GM12878 (cell line): Measurements from ENCODE around the gene MYMX. TPM values are rescaled to one million over a fixed set of nuclear protein-coding genes. Genes with fewer than 3 reads are reported as not detected.

Experiments
- BACH1 ChIP-seq: fragments of 450-650 bp; IDR thresholded peaks from 2 replicates; pipeline ENCODE4 v1.6.1; 2017; ENCODE audit warnings: mild to moderate bottlenecking, borderline replicate concordance
- EZH2 ChIP-seq: IDR thresholded peaks from 2 replicates; pipeline ENCODE4 v1.6.1; 2012; ENCODE audit warnings: low read depth, mild to moderate bottlenecking, control low read depth, inconsistent platforms, low read length, borderline replicate concordance; ENCODE audit not compliant: control insufficient read depth
- HDAC6 ChIP-seq: fragments of 200-600 bp; sonication (generic); IDR thresholded peaks from one replicate; pipeline ENCODE4 v1.8.0; 2017; ENCODE audit warnings: antibody characterized with exemption; ENCODE audit not compliant: unreplicated experiment
- HDGF ChIP-seq: fragments of 450-650 bp; IDR thresholded peaks from 2 replicates; pipeline ENCODE4 v1.6.1; 2016; ENCODE audit warnings: antibody characterized with exemption
- POLR2A ChIP-seq: IDR thresholded peaks from 2 replicates; pipeline ENCODE4 v1.6.1; 2011; ENCODE audit warnings: low read depth, mild to moderate bottlenecking, low read length
- POLR2AphosphoS5 ChIP-seq: IDR thresholded peaks from 2 replicates; pipeline ENCODE4 v1.6.1; 2011; ENCODE audit warnings: mild to moderate bottlenecking, low read length, inconsistent platforms
- SRF ChIP-seq, 2 experiments: IDR thresholded peaks; 2 replicates each; pipeline ENCODE4 v1.6.1; 2011; ENCODE audit warnings: low read depth in 2 of 2, low read length in 2 of 2, mild to moderate bottlenecking in 1 of 2, moderate library complexity in 1 of 2
- ZNF274 ChIP-seq: IDR thresholded peaks from one replicate; pipeline ENCODE4 v1.8.0; 2011; ENCODE audit not compliant: insufficient read length, insufficient read depth
- polyA plus RNA-seq, 11 experiments: library from polyadenylated mRNA; depleted of rRNA in 4 of 11; unstranded in 6 of 11; stranded (reverse) in 5 of 11; fragments of >200 nt; fragmentation: Nextera tagmentation in 4 of 11; fragmentation: Illumina TruSeq in 1 of 11; extraction: Ambion mirVana in 4 of 11; extraction: Trizol in 1 of 11; gene quantifications; 1 replicate in 1 of 11; 2 replicates in 10 of 11; pipeline versions ENCODE4 v1.2.1 to v1.2.3, GENCODE V29; 2011 to 2016; ENCODE audit warnings: inconsistent platforms in 2 of 11, missing spikeins in 2 of 11, low read depth in 1 of 11
- total RNA-seq, 4 experiments: library from RNA; depleted of rRNA in 3 of 4; stranded (reverse); fragments of >200 nt in 3 of 4; fragmentation: Illumina TruSeq in 1 of 4; extraction: Trizol in 1 of 4; gene quantifications; 2 replicates each; pipeline versions ENCODE4 v1.2.1 to v1.2.3, GENCODE V29; 2013 to 2021
- TF ChIP-seq, protein P1 (sequence below): fragments of 450-650 bp; IDR thresholded peaks from 2 replicates; pipeline ENCODE4 v1.6.1; 2016; ENCODE audit warnings: mild to moderate bottlenecking
- TF ChIP-seq, protein P2 (sequence below): IDR thresholded peaks from 2 replicates; pipeline ENCODE4 v1.6.1; 2012; ENCODE audit warnings: improper control_type of control experiment, low read depth, low read length; ENCODE audit not compliant: insufficient replicate concordance
- TF ChIP-seq, protein P3 (sequence below): fragments of 450-650 bp; IDR thresholded peaks from 2 replicates; pipeline ENCODE4 v1.6.1; 2017; ENCODE audit warnings: mild to moderate bottlenecking
- TF ChIP-seq, protein P4 (sequence below): IDR thresholded peaks from 2 replicates; pipeline ENCODE4 v1.6.1; 2012; ENCODE audit warnings: low read depth, low read length, improper control_type of control experiment
- TF ChIP-seq, protein P5 (sequence below): fragments of 450-650 bp; IDR thresholded peaks from 2 replicates; pipeline ENCODE4 v1.6.1; 2017; ENCODE audit warnings: mild to moderate bottlenecking, moderate library complexity
- TF ChIP-seq, protein P6 (sequence below): fragments of 450-650 bp; conservative IDR thresholded peaks from 2 replicates; pipeline ENCODE4 v1.6.1; 2017; ENCODE audit warnings: mild to moderate bottlenecking, moderate library complexity

MYMX gene
- total and polyA plus RNA-seq, 10 of the 15 experiments (the other 5 are each of a cell fraction or from before 2014, with no cell fraction given): not detected

DNA sequence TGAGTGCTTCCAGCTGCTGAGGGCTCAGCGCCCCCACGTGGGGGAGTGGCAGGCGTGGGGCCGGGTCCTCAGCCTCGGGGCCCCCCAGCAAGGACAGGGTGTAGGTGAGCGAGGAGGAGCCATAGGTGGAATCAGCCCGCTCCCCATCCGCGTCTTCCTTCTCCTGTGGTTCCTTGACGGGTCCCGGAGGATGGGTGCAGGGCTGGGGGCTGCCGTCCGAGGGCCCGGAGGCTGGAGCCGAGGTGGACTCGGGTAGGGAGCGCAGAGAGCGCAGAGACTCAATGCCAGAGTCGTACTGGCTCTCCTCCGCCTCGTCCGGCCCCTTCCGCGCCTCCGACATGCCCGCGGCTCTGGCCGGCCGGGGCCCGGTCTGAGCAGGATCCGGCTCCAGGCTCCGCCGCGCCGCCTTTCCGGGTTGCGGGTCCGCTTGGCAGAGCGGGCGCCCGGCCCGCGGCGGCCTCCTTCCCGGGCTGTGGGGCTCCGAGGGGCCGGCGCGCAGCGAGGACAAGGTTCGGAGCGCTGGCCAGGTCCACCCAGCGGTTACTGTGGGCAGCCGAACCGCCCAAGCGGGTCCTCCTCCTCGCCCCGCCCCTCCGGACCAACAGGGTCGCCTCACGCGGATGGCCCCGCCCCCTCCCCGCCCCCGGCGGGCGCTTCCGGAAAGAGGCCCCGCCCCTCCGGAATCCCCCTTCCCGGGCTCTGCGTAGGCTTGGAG lies 48.4 kb downstream of the MYMX start, which contains the start of gene NFKBIE (continued):
- TF ChIP-seq, protein P1, sequence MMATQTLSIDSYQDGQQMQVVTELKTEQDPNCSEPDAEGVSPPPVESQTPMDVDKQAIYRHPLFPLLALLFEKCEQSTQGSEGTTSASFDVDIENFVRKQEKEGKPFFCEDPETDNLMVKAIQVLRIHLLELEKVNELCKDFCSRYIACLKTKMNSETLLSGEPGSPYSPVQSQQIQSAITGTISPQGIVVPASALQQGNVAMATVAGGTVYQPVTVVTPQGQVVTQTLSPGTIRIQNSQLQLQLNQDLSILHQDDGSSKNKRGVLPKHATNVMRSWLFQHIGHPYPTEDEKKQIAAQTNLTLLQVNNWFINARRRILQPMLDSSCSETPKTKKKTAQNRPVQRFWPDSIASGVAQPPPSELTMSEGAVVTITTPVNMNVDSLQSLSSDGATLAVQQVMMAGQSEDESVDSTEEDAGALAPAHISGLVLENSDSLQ: peak; percentile 25; the same call in 1 of the 2 replicates
- TF ChIP-seq BACH1 (peak; percentile 81), EZH2 (no peak), POLR2AphosphoS5 (peak; percentile 76), SRF (IDR thresholded peaks at IDR 0.05; ENCODE audit: low read depth in 2 of 2, low read length in 2 of 2) (0 out of 4 replicates have a peak, but pooled peaks of 1 of the 2 experiments have one; percentile 7), ZNF274 (no peak), HDAC6 (peak; percentile 35), HDGF (0 out of 2 replicates have a peak, but pooled peaks have one; percentile 50), POLR2A (no peak)
- TF ChIP-seq, protein P2, sequence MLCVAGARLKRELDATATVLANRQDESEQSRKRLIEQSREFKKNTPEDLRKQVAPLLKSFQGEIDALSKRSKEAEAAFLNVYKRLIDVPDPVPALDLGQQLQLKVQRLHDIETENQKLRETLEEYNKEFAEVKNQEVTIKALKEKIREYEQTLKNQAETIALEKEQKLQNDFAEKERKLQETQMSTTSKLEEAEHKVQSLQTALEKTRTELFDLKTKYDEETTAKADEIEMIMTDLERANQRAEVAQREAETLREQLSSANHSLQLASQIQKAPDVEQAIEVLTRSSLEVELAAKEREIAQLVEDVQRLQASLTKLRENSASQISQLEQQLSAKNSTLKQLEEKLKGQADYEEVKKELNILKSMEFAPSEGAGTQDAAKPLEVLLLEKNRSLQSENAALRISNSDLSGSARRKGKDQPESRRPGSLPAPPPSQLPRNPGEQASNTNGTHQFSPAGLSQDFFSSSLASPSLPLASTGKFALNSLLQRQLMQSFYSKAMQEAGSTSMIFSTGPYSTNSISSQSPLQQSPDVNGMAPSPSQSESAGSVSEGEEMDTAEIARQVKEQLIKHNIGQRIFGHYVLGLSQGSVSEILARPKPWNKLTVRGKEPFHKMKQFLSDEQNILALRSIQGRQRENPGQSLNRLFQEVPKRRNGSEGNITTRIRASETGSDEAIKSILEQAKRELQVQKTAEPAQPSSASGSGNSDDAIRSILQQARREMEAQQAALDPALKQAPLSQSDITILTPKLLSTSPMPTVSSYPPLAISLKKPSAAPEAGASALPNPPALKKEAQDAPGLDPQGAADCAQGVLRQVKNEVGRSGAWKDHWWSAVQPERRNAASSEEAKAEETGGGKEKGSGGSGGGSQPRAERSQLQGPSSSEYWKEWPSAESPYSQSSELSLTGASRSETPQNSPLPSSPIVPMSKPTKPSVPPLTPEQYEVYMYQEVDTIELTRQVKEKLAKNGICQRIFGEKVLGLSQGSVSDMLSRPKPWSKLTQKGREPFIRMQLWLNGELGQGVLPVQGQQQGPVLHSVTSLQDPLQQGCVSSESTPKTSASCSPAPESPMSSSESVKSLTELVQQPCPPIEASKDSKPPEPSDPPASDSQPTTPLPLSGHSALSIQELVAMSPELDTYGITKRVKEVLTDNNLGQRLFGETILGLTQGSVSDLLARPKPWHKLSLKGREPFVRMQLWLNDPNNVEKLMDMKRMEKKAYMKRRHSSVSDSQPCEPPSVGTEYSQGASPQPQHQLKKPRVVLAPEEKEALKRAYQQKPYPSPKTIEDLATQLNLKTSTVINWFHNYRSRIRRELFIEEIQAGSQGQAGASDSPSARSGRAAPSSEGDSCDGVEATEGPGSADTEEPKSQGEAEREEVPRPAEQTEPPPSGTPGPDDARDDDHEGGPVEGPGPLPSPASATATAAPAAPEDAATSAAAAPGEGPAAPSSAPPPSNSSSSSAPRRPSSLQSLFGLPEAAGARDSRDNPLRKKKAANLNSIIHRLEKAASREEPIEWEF: no peak
- TF ChIP-seq, protein P3, sequence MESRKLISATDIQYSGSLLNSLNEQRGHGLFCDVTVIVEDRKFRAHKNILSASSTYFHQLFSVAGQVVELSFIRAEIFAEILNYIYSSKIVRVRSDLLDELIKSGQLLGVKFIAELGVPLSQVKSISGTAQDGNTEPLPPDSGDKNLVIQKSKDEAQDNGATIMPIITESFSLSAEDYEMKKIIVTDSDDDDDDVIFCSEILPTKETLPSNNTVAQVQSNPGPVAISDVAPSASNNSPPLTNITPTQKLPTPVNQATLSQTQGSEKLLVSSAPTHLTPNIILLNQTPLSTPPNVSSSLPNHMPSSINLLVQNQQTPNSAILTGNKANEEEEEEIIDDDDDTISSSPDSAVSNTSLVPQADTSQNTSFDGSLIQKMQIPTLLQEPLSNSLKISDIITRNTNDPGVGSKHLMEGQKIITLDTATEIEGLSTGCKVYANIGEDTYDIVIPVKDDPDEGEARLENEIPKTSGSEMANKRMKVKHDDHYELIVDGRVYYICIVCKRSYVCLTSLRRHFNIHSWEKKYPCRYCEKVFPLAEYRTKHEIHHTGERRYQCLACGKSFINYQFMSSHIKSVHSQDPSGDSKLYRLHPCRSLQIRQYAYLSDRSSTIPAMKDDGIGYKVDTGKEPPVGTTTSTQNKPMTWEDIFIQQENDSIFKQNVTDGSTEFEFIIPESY: no peak
- TF ChIP-seq, protein P4, sequence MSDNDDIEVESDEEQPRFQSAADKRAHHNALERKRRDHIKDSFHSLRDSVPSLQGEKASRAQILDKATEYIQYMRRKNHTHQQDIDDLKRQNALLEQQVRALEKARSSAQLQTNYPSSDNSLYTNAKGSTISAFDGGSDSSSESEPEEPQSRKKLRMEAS: peak; percentile 82
- TF ChIP-seq, protein P5, sequence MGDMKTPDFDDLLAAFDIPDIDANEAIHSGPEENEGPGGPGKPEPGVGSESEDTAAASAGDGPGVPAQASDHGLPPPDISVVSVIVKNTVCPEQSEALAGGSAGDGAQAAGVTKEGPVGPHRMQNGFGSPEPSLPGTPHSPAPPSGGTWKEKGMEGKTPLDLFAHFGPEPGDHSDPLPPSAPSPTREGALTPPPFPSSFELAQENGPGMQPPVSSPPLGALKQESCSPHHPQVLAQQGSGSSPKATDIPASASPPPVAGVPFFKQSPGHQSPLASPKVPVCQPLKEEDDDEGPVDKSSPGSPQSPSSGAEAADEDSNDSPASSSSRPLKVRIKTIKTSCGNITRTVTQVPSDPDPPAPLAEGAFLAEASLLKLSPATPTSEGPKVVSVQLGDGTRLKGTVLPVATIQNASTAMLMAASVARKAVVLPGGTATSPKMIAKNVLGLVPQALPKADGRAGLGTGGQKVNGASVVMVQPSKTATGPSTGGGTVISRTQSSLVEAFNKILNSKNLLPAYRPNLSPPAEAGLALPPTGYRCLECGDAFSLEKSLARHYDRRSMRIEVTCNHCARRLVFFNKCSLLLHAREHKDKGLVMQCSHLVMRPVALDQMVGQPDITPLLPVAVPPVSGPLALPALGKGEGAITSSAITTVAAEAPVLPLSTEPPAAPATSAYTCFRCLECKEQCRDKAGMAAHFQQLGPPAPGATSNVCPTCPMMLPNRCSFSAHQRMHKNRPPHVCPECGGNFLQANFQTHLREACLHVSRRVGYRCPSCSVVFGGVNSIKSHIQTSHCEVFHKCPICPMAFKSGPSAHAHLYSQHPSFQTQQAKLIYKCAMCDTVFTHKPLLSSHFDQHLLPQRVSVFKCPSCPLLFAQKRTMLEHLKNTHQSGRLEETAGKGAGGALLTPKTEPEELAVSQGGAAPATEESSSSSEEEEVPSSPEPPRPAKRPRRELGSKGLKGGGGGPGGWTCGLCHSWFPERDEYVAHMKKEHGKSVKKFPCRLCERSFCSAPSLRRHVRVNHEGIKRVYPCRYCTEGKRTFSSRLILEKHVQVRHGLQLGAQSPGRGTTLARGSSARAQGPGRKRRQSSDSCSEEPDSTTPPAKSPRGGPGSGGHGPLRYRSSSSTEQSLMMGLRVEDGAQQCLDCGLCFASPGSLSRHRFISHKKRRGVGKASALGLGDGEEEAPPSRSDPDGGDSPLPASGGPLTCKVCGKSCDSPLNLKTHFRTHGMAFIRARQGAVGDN: peak; percentile 58
- TF ChIP-seq, protein P6, sequence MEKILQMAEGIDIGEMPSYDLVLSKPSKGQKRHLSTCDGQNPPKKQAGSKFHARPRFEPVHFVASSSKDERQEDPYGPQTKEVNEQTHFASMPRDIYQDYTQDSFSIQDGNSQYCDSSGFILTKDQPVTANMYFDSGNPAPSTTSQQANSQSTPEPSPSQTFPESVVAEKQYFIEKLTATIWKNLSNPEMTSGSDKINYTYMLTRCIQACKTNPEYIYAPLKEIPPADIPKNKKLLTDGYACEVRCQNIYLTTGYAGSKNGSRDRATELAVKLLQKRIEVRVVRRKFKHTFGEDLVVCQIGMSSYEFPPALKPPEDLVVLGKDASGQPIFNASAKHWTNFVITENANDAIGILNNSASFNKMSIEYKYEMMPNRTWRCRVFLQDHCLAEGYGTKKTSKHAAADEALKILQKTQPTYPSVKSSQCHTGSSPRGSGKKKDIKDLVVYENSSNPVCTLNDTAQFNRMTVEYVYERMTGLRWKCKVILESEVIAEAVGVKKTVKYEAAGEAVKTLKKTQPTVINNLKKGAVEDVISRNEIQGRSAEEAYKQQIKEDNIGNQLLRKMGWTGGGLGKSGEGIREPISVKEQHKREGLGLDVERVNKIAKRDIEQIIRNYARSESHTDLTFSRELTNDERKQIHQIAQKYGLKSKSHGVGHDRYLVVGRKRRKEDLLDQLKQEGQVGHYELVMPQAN: peak; percentile 86
